GM18507 (cell line): ENCODE data around the gene CHSY3.
"Not testable (repeated sequence)": the region's sequence is repeated elsewhere in the genome, so short reads cannot be mapped to it uniquely, and the experiment has no call there.

Source experiments
- DNase-seq: peaks from one replicate; pipeline ENCODE4 v3.0.0; 2011; ENCODE audit warnings: low read depth; ENCODE audit not compliant: insufficient read length; ENCODE audit errors: extremely low spot score
- FAIRE-seq: peaks from 2 replicates; lab custom pipeline; 2011; peaks lifted over from hg19 to GRCh38; lab: Jason Lieb, UNC

Gene CHSY3

DNA sequence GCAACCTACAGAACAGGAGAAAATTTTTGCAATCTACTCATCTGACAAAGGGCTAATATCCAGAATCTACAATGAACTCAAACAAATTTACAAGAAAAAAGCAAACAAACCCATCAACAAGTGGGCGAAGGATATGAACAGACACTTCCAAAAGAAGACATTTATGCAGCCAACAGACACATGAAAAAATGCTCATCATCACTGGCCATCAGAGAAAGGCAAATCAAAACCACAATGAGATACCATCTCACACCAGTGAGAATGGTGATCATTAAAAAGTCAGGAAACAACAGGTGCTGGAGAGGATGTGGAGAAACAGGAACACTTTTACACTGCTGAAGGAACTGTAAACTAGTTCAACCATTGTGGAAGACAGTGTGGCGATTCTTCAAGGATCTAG lies 322.3 kb downstream of the CHSY3 start:
- DNase-seq = not testable (repeated sequence)

DNA sequence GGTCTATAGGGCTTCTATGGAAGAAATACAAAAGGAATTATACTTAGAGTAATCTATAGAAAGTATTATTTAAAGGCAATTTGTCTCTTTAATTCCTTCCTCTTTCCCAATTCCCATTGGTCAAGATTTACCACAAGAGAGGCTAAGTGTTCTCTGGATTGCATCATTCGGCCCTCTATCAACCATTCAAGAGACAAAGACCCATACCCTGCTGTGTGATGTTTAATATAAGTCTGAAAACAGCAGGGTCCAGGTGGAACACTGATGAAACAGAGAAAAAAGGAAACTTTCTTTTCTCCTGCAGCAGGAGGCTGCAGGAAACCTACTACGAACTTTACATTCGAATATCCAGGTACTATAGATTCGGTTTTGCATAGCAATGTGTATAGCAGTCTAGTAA lies 323.4 kb downstream of the CHSY3 start:
- DNase-seq (no peak), FAIRE-seq (no peak)

More for the DNA sequence above, 322.3 kb downstream of the CHSY3 start:
- FAIRE-seq = not testable (repeated sequence)

DNA sequence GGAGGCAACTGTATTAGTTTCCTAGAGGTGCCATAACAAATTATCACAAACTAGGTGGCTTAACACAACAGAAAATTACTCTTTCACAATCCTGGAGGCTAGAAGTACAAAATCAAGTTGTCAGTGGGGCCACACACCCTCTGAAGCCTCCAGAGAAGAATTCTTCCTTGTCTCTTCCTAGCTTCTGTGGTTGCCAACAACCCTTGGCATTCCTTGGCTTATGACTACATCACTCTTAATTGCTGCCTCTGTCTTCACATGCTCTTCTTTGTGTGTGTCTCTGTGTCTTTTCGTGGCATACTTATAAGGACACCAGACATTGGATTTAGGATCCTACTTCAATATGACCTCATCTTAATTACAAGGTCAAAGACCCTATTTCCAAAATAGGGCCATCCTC lies 327.5 kb downstream of the CHSY3 start:
- no peak for DNase-seq
- FAIRE-seq = no peak

DNA sequence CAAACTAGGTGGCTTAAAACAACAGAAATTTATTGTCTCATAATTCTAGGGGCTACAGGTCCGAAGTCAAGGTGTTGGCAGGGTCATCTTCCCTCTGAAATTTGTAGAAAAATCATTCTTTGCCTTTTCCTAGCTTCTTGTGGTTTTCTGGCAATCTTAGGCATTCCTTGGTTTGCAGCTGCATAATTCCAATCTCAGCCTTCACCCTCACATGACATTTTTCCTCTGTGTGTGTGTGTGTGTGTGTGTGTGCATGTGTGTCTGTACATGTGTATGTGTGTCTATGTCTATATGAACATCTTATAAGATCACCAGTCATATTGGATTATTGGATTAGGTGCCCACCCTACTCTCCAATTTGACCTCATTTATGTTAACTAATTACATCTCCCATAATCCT lies 330.6 kb downstream of the CHSY3 start:
- DNase-seq (no peak), FAIRE-seq (no peak)
